NCI-H1694 treated with DMSO at 0.1 percent for 48 hours (cell line): Measurements from ENCODE around the gene SPDYE1.
"Not testable (repeated sequence)": the region's sequence is repeated elsewhere in the genome, so short reads cannot be mapped to it uniquely, and the experiment has no call there.

ENCODE experiments used
- DNase-seq: peaks from one replicate; lab custom pipeline; 2025; lab: John Stamatoyannopoulos, UW

SPDYE1 gene

GRCh38 chr7:43997532-43997931 lies at the start of gene SPDYE1:
Gene SPDYE1 (plus strand): TSS chr7:43997897. CDS start chr7:43999950, 2,053 bp downstream.
- DNase-seq, result not testable (repeated sequence)

- DNase-seq, result no peak
Measured at GRCh38 chr7:43952028-43952427, 45.7 kb upstream of the SPDYE1 start.

GRCh38 chr7:43953071-43953470 lies 44.6 kb upstream of the SPDYE1 start:
- no peak for DNase-seq

GRCh38 chr7:43954524-43955228 lies 43.0 kb upstream of the SPDYE1 start:
- peak; percentile 89 for DNase-seq

- DNase-seq, result no peak
Measured at GRCh38 chr7:43956027-43956426, 41.7 kb upstream of the SPDYE1 start.

- no peak for DNase-seq
Measured at GRCh38 chr7:43960933-43961332, 36.8 kb upstream of the SPDYE1 start.

GRCh38 chr7:43966392-43966791 lies 31.3 kb upstream of the SPDYE1 start:
- DNase-seq, result not testable (repeated sequence)

GRCh38 chr7:43968172-43969040 lies 29.3 kb upstream of the SPDYE1 start:
- not testable (repeated sequence) for DNase-seq

- DNase-seq, result not testable (repeated sequence)
Measured at GRCh38 chr7:43969586-43969985, 28.1 kb upstream of the SPDYE1 start.

GRCh38 chr7:43970698-43971097 lies 27.0 kb upstream of the SPDYE1 start:
- not testable (repeated sequence) for DNase-seq

- DNase-seq, result not testable (repeated sequence)
Measured at GRCh38 chr7:43974033-43974573, 23.6 kb upstream of the SPDYE1 start.

GRCh38 chr7:43974725-43975482 lies 22.8 kb upstream of the SPDYE1 start:
- DNase-seq, result not testable (repeated sequence)

GRCh38 chr7:43977525-43977924 lies 20.2 kb upstream of the SPDYE1 start:
- DNase-seq, result no peak

GRCh38 chr7:43978102-43978501 lies 19.6 kb upstream of the SPDYE1 start:
- DNase-seq, result not testable (repeated sequence)

- not testable (repeated sequence) for DNase-seq
Measured at GRCh38 chr7:43982848-43983247, 14.8 kb upstream of the SPDYE1 start.

GRCh38 chr7:43983736-43984135 lies 14.0 kb upstream of the SPDYE1 start:
- not testable (repeated sequence) for DNase-seq

- not testable (repeated sequence) for DNase-seq
Measured at GRCh38 chr7:43985904-43986864, 11.5 kb upstream of the SPDYE1 start.

GRCh38 chr7:43987476-43987875 lies 10.2 kb upstream of the SPDYE1 start:
- DNase-seq, result not testable (repeated sequence)

GRCh38 chr7:43990011-43990585 lies 7.6 kb upstream of the SPDYE1 start:
- not testable (repeated sequence) for DNase-seq

- DNase-seq, result not testable (repeated sequence)
Measured at GRCh38 chr7:43990829-43991228, 6.9 kb upstream of the SPDYE1 start.
